WI38 (cell line): ENCODE data around the gene ABHD17A.

ENCODE experiments used
- H3K4me3 ChIP-seq: 2 replicates; pipeline ENCODE4 v1.5.1; 2011; ENCODE audit warnings: low read depth, mild to moderate bottlenecking, control low read depth, low read length
- TF ChIP-seq, protein P1 (sequence below): IDR thresholded peaks from 2 replicates; pipeline ENCODE4 v1.5.1; 2012; ENCODE audit warnings: low read depth, mild to moderate bottlenecking, control low read depth, low read length

ABHD17A gene

DNA sequence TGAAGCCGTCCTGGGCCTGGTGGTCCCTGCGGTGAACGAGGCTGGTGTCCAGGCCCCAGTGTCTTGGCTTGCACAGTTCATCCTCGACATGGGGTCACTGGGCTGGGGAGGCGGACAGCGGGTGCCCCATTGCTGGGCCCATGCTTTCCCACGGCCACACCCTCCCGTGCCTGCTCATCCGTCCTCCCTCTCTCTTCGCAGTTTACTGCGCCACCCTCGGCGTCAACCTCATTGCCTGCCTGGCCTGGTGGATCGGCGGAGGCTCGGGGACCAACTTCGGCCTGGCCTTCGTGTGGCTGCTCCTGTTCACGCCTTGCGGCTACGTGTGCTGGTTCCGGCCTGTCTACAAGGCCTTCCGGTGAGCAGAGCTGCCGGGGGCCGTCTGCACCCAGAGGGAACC is 32.6 kb upstream of the ABHD17A start:
- no peak overlapping the region for H3K4me3 ChIP-seq
- TF ChIP-seq, protein P1, sequence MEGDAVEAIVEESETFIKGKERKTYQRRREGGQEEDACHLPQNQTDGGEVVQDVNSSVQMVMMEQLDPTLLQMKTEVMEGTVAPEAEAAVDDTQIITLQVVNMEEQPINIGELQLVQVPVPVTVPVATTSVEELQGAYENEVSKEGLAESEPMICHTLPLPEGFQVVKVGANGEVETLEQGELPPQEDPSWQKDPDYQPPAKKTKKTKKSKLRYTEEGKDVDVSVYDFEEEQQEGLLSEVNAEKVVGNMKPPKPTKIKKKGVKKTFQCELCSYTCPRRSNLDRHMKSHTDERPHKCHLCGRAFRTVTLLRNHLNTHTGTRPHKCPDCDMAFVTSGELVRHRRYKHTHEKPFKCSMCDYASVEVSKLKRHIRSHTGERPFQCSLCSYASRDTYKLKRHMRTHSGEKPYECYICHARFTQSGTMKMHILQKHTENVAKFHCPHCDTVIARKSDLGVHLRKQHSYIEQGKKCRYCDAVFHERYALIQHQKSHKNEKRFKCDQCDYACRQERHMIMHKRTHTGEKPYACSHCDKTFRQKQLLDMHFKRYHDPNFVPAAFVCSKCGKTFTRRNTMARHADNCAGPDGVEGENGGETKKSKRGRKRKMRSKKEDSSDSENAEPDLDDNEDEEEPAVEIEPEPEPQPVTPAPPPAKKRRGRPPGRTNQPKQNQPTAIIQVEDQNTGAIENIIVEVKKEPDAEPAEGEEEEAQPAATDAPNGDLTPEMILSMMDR = no peak

DNA sequence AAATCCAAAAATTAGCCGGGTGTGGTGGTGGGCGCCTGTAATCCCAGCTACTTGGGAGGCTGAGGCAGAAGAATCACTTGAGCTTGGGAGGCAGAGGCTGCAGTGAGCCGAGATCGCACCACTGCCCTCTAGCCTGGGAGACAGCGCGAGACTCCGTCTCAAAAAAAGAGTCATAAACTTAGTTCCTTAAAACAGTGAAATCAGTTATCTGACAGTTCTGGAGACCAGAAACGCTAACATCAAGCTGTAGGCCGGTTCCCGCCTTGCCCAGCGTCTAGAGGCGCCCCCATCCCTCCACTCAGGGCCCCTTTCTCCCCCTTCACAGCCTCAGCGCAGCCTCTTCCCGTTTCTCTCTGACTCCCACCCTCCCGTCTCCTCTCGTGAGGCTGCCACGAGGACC is 31.9 kb upstream of the ABHD17A start:
- TF ChIP-seq, protein P1 = no peak

DNA sequence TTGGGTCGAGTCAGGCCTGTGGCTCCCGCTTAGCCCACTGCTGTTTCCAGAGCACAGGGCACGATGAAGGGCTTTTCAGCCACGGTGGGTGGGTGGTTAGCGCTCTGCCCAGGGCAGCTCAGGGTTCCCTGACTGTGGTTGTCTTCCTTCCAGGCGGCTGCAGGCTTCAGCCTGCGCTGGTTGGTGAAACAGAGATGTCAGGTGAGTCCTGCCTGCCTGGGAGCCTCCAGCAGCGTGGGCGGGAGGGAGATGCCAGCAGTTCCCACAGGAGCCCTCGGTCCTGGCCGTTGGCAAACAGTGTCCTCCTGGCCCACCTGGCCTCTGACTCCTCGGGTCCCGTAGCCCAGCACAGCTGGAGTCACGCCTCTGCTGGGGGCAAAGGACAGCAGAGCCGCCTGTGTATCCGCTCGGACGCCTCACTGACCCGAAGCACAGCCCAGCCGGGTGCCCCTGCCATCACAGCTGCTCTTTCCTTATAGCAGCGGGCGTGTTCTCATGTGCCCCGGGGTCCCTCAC is 29.6 kb upstream of the ABHD17A start:
- TF ChIP-seq, protein P1 = no peak
- no peak overlapping the region for H3K4me3 ChIP-seq

More for the DNA sequence above, 31.9 kb upstream of the ABHD17A start:
- no peak overlapping the region for H3K4me3 ChIP-seq

DNA sequence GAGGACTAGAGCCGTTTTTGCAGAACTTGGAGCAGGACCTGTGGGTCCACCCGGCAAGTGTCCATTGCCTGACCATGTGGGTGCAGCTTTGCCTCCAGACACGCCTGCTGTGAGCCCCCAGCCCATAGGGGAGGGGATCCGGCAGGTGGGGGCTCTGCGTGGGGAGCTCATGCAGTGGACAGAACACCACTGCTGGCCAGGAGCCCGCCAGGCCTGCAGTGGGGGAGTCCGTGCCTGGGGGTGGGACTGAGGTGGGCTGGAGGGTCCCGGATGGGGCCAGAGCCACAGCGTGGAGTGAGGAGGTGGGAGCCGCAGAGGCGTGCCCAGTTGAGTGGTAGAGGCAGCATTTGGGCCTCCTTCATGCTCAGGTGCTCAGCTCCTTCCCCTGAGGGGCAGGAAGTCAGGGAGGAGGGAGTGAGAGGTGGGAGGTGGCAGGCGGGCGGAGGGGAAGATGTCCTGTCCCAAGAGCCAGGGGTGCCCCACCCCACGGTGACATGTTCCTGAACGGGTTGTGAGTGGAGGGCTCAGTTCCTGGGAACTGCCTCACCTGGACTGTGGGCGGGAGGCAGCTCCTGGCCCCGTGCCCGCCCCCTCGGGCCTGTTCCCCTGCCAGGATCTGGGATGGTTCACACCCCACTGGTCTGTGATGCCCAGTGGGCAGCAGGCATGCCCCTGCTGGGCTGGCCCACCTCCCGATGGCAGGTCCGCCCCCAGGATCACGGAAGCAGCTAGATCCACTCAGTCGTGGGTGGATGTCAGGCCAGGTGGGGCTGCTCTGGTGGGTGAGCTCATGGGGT is 28.7 kb upstream of the ABHD17A start:
- no peak overlapping the region for H3K4me3 ChIP-seq
- TF ChIP-seq, protein P1 = no peak

DNA sequence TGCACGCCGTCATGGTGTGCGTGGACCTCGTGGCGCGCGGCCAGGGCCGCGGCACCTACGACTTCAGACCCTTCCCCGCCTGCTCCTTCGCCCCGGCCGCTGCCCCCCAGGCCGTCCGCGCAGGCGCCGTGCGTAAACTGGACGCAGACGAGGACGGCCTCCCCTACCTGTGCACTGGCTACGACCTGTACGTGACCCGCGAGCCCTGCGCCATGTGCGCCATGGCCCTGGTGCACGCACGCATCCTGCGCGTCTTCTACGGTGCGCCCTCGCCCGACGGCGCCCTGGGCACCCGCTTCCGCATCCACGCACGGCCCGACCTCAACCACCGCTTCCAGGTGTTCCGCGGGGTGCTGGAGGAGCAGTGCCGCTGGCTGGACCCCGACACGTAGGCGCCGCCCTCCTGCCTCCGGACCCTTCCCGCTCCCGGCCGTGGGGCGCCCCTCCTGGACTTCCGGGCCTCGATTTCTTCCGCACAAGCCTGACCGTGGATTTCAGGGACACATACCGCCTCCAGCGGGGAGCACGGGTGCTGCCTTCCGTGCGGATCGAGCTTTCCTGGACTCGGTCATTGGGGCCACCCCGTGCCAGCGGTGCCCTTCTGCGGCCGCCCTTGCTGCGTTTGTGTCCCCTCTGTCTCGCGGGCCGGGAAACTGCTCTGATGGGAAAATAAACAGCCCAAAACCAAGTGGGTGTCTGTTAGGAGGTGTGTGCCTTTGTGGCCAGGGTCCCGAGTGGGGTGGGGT is 27.6 kb upstream of the ABHD17A start:
- TF ChIP-seq, protein P1 = no peak
- no peak overlapping the region for H3K4me3 ChIP-seq

DNA sequence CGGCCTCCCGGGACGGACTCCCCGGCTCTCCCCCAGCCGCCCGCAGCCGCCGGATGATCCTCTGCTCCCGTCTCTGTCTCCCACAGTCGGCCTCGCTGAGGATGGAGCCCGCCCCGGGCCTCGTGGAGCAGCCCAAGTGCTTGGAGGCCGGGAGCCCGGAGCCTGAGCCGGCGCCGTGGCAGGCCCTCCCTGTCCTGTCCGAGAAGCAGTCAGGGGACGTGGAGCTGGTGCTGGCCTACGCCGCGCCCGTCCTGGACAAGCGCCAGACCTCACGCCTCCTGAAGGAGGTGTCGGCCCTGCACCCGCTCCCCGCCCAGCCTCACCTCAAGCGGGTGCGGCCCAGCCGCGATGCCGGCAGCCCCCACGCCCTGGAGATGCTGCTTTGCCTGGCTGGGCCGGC is 26.7 kb upstream of the ABHD17A start:
- TF ChIP-seq, protein P1 = no peak

DNA sequence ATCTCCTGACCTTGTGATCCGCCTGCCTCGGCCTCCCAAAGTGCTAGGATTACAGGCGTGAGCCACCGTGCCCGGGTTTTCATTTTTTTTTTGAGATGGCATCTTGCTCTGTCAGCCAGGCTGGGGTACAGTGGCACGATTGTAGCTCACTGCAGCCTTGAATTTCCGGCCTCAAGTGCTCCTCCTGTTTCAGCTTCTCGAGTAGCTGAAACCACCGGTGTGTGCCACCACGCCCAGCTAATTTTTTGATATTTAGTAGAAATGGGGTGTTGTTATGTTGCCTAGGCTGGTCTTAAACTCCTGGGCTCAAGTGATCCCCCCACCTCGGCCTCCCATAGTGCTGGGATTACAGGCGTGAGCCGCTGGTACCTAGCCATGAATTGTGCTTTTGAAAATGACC is 25.8 kb upstream of the ABHD17A start:
- no peak overlapping the region for H3K4me3 ChIP-seq
- TF ChIP-seq, protein P1 = no peak

More for the DNA sequence above, 26.7 kb upstream of the ABHD17A start:
- H3K4me3 ChIP-seq = no peak overlapping the region
